Measurements from ENCODE around the gene LINGO1. TPM values are rescaled to one million over a fixed set of nuclear protein-coding genes. Genes with fewer than 3 reads are reported as not detected.

Gene LINGO1
- total RNA-seq, 1 donor from 2014 or later: not detected

GRCh38 chr15:77596821-77597803 is 35.6 kb downstream of the LINGO1 start:
- intact Hi-C loops (cut with micrococcal nuclease): no loop called here

- intact Hi-C loops (cut with micrococcal nuclease): no loop called here
Observed at GRCh38 chr15:77595231-77595630, 37.5 kb downstream of the LINGO1 start.

GRCh38 chr15:77592758-77593157 is 40.0 kb downstream of the LINGO1 start:
- intact Hi-C loops (cut with micrococcal nuclease): no loop called here

- intact Hi-C loops (cut with micrococcal nuclease): no loop called here
Observed at GRCh38 chr15:77591968-77592613, 40.6 kb downstream of the LINGO1 start.

- intact Hi-C loops (cut with micrococcal nuclease): no loop called here
Observed at GRCh38 chr15:77589839-77590238, 42.9 kb downstream of the LINGO1 start.

GRCh38 chr15:77588126-77588525 is 44.6 kb downstream of the LINGO1 start:
- intact Hi-C loops (cut with micrococcal nuclease): no loop called here

GRCh38 chr15:77584691-77585090 is 48.0 kb downstream of the LINGO1 start:
- intact Hi-C loops (cut with micrococcal nuclease): no loop called here

GRCh38 chr15:77584201-77584600 is 48.5 kb downstream of the LINGO1 start:
- intact Hi-C loops (cut with micrococcal nuclease): no loop called here

GRCh38 chr15:77582763-77583162 is 49.9 kb downstream of the LINGO1 start:
- intact Hi-C loops (cut with micrococcal nuclease): no loop called here

GRCh38 chr15:77581896-77582569 is 50.7 kb downstream of the LINGO1 start:
- intact Hi-C loops (cut with micrococcal nuclease): no loop called here

- intact Hi-C loops (cut with micrococcal nuclease): no loop called here
Observed at GRCh38 chr15:77580996-77581682, 51.6 kb downstream of the LINGO1 start.

- intact Hi-C loops (cut with micrococcal nuclease): no loop called here
Observed at GRCh38 chr15:77579498-77580188, 53.1 kb downstream of the LINGO1 start.

GRCh38 chr15:77578641-77579372 is 53.9 kb downstream of the LINGO1 start:
- intact Hi-C loops (cut with micrococcal nuclease): no loop called here

GRCh38 chr15:77577366-77577950 is 55.3 kb downstream of the LINGO1 start:
- intact Hi-C loops (cut with micrococcal nuclease): no loop called here

- intact Hi-C loops (cut with micrococcal nuclease): no loop called here
Observed at GRCh38 chr15:77576538-77576937, 56.2 kb downstream of the LINGO1 start.

GRCh38 chr15:77575203-77575934 is 57.3 kb downstream of the LINGO1 start:
- intact Hi-C loops (cut with micrococcal nuclease): no loop called here

GRCh38 chr15:77574521-77575202 is 58.0 kb downstream of the LINGO1 start:
- intact Hi-C loops (cut with micrococcal nuclease): no loop called here

- intact Hi-C loops (cut with micrococcal nuclease): no loop called here
Observed at GRCh38 chr15:77573802-77574201, 58.9 kb downstream of the LINGO1 start.

All from T-helper 2 cell treated with Interferon-gamma antibody and Interleukin-4, amounts not matched to agents 100 ng/mL and 5 ng/mL, for 36 hours (primary cell).